Fibroblast of lung (primary cell): ENCODE data around the gene ABCA4. TPM values are rescaled to one million over a fixed set of nuclear protein-coding genes. Genes with fewer than 3 reads are reported as not detected.

ENCODE experiments used
- DNase-seq, 2 donors: peaks; one replicate each; pipeline versions ENCODE4 v3.0.0 to v3.0.0-alpha.2; 2010; ENCODE audit warnings: low read depth in 2 of 2
- H2AFZ ChIP-seq: 2 replicates; pipeline ENCODE4 v1.5.1; 2012; ENCODE audit warnings: low read length, control low read depth, inconsistent platforms
- H3K27ac ChIP-seq: 2 replicates; pipeline ENCODE4 v1.5.1; 2011; ENCODE audit warnings: low read length, control low read depth; ENCODE audit not compliant: insufficient read depth
- H3K27me3 ChIP-seq: 2 replicates; pipeline ENCODE4 v1.5.1; 2011; ENCODE audit warnings: mild to moderate bottlenecking, low read length; ENCODE audit not compliant: control insufficient read depth, insufficient read depth
- H3K36me3 ChIP-seq: 2 replicates; pipeline ENCODE4 v1.5.1; 2011; ENCODE audit warnings: low read length; ENCODE audit not compliant: control insufficient read depth, insufficient read depth
- H3K4me1 ChIP-seq: 2 replicates; pipeline ENCODE4 v1.5.1; 2011; ENCODE audit warnings: low read length; ENCODE audit not compliant: control insufficient read depth, insufficient read depth; ENCODE audit errors: extremely low read depth
- H3K4me2 ChIP-seq: 2 replicates; pipeline ENCODE4 v1.5.1; 2011; ENCODE audit warnings: low read length, control low read depth; ENCODE audit not compliant: insufficient read depth; ENCODE audit errors: extremely low read depth
- H3K4me3 ChIP-seq, 4 experiments: fragments of 200-600 bp in 1 of 4; sonication (generic) in 1 of 4; replicated peaks in 1 of 4; 2 replicates each; pipeline ENCODE4 v1.5.1; 2011 to 2016; ENCODE audit warnings: low read length in 4 of 4, low read depth in 3 of 4, mild to moderate bottlenecking in 3 of 4, control low read depth in 2 of 4, inconsistent platforms in 1 of 4, mixed read lengths in 1 of 4; ENCODE audit not compliant: insufficient read depth in 1 of 4; ENCODE audit errors: control extremely low read depth in 1 of 4
- H3K79me2 ChIP-seq: 2 replicates; pipeline ENCODE4 v1.5.1; 2012; ENCODE audit warnings: mild to moderate bottlenecking, low read length, inconsistent platforms; ENCODE audit not compliant: control insufficient read depth, insufficient read depth
- H3K9ac ChIP-seq: 2 replicates; pipeline ENCODE4 v1.5.1; 2011; ENCODE audit warnings: mild to moderate bottlenecking, low read length, control low read depth; ENCODE audit not compliant: insufficient read depth
- H3K9me3 ChIP-seq: 2 replicates; pipeline ENCODE4 v1.5.1; 2012; ENCODE audit warnings: low read depth, low read length; ENCODE audit not compliant: control insufficient read depth, insufficient read depth
- H4K20me1 ChIP-seq: 2 replicates; pipeline ENCODE4 v1.5.1; 2011; ENCODE audit warnings: low read length; ENCODE audit not compliant: control insufficient read depth, insufficient read depth; ENCODE audit errors: extremely low read depth
- EZH2 ChIP-seq: IDR thresholded peaks from 2 replicates; pipeline ENCODE4 v1.5.1; 2012; ENCODE audit warnings: low read length, control low read depth, mild to moderate bottlenecking; ENCODE audit errors: missing control alignments
- polyA plus RNA-seq, 2 donors: library from polyadenylated mRNA; depleted of rRNA in 1 of 2; stranded (reverse) in 1 of 2; unstranded in 1 of 2; fragments of >200 nt; gene quantifications; 2 replicates each; pipeline ENCODE4 v1.2.1, GENCODE V29; 2011 to 2012; ENCODE audit warnings: missing spikeins in 1 of 2
- total RNA-seq: library from RNA; depleted of rRNA; stranded (reverse); fragments of >200 nt; gene quantifications from 2 replicates; pipeline ENCODE4 v1.2.1, GENCODE V29; 2014
- TF ChIP-seq, protein P1 (sequence below), 2 donors: IDR thresholded peaks in 1 of 2; conservative IDR thresholded peaks in 1 of 2; 1 replicate in 1 of 2; 2 replicates in 1 of 2; pipeline ENCODE4 v1.5.1; 2011 to 2012; ENCODE audit warnings: low read length in 2 of 2, control low read depth in 1 of 2, inconsistent platforms in 1 of 2, low read depth in 1 of 2, mild to moderate bottlenecking in 1 of 2

ABCA4 gene
- total and polyA plus RNA-seq, 2 donors (not counting 1 experiment from before 2014, with no cell fraction given): 0.07 to 0.33 TPM

- H4K20me1 ChIP-seq: no peaks in the 10 kb centered on the region
- H3K9ac ChIP-seq: no peak overlapping the region
- TF ChIP-seq, protein P1, sequence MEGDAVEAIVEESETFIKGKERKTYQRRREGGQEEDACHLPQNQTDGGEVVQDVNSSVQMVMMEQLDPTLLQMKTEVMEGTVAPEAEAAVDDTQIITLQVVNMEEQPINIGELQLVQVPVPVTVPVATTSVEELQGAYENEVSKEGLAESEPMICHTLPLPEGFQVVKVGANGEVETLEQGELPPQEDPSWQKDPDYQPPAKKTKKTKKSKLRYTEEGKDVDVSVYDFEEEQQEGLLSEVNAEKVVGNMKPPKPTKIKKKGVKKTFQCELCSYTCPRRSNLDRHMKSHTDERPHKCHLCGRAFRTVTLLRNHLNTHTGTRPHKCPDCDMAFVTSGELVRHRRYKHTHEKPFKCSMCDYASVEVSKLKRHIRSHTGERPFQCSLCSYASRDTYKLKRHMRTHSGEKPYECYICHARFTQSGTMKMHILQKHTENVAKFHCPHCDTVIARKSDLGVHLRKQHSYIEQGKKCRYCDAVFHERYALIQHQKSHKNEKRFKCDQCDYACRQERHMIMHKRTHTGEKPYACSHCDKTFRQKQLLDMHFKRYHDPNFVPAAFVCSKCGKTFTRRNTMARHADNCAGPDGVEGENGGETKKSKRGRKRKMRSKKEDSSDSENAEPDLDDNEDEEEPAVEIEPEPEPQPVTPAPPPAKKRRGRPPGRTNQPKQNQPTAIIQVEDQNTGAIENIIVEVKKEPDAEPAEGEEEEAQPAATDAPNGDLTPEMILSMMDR (conservative IDR thresholded peaks at IDR 0.05 in 1 of 2, IDR thresholded peaks at IDR 0.05 in 1 of 2; ENCODE audit: low read depth in 1 of 2, low read length in 2 of 2): no peak
- no peak for TF ChIP-seq EZH2
- no peaks in the 10 kb centered on the region for H3K79me2 ChIP-seq
- peaks cover 25% of the 10 kb centered on the region for H3K4me1 ChIP-seq
- H3K27ac ChIP-seq: no peak overlapping the region
- H3K27me3 ChIP-seq: no peaks in the 10 kb centered on the region
- DNase-seq: no peak
- H2AFZ ChIP-seq: no peak overlapping the region
- no peak overlapping the region for H3K4me2 ChIP-seq
- H3K4me3 ChIP-seq: no peak overlapping the region
- H3K9me3 ChIP-seq: no peaks in the 10 kb centered on the region
- H3K36me3 ChIP-seq: no peaks in the 10 kb centered on the region
Observed at GRCh38 chr1:93976291-93976690, 144.7 kb downstream of the ABCA4 start.

DNA sequence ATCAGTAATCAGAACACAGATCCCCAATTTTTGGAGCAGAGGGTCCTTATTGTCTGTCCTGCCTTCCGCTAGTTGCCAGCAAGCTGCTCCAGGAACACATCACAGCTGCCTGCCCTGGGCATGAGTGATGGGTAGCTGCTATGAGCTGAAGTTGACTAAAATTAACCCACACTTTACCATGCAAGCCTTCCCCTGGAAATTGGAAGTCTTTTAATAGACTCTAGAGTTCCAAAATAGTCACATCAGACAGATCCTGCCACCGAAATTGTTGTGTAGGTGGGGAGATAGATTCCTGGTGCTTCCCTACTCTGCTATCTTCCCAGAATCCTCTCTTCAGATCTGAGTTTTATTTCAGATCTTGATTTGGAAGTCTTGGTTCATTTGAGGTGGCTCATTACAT is 148.6 kb downstream of the ABCA4 start:
- no peak overlapping the region for H2AFZ ChIP-seq
- no peaks in the 10 kb centered on the region for H4K20me1 ChIP-seq

GRCh38 chr1:93969887-93970286 is 151.1 kb downstream of the ABCA4 start:
- Histone ChIP-seq H2AFZ (no peak overlapping the region), H3K79me2 (no peaks in the 10 kb centered on the region), H3K4me2 (no peak overlapping the region), H3K27ac (no peak overlapping the region), H3K9ac (no peak overlapping the region), H3K27me3 (no peaks in the 10 kb centered on the region), H3K4me1 (no peaks in the 10 kb centered on the region), H3K9me3 (no peaks in the 10 kb centered on the region), H4K20me1 (no peaks in the 10 kb centered on the region), H3K36me3 (no peaks in the 10 kb centered on the region), H3K4me3 (no peak overlapping the region)
- DNase-seq: no peak
- TF ChIP-seq, protein P1 (conservative IDR thresholded peaks at IDR 0.05 in 1 of 2, IDR thresholded peaks at IDR 0.05 in 1 of 2; ENCODE audit: low read depth in 1 of 2, low read length in 2 of 2): no peak
- TF ChIP-seq EZH2: no peak

More for the DNA sequence above, 148.6 kb downstream of the ABCA4 start:
- H3K9ac ChIP-seq: no peak overlapping the region
- no peak for DNase-seq
- H3K4me2 ChIP-seq: no peak overlapping the region
- H3K36me3 ChIP-seq: no peaks in the 10 kb centered on the region
- no peaks in the 10 kb centered on the region for H3K27me3 ChIP-seq
- no peaks in the 10 kb centered on the region for H3K79me2 ChIP-seq
- H3K27ac ChIP-seq: no peak overlapping the region
- TF ChIP-seq EZH2: no peak
- TF ChIP-seq, protein P1 (conservative IDR thresholded peaks at IDR 0.05 in 1 of 2, IDR thresholded peaks at IDR 0.05 in 1 of 2; ENCODE audit: low read depth in 1 of 2, low read length in 2 of 2): no peak
- no peak overlapping the region for H3K4me3 ChIP-seq
- H3K9me3 ChIP-seq: no peaks in the 10 kb centered on the region
- peaks cover 3% of the 10 kb centered on the region for H3K4me1 ChIP-seq
